Stomach (tissue), 4 donors: ENCODE results near the gene GOLGA6L9.
"Not testable (repeated sequence)": the region's sequence is repeated elsewhere in the genome, so short reads cannot be mapped to it uniquely, and the experiment has no call there.

ENCODE experiments used
- EP300 ChIP-seq: sonication (generic); formaldehyde crosslinking; IDR thresholded peaks from one replicate; pipeline ENCODE4 v1.6.1; 2017; ENCODE audit warnings: antibody characterized with exemption
- TF ChIP-seq, protein P1 (sequence below), 7 experiments: fragments of 450-650 bp in 4 of 7; fragments of 200-600 bp in 3 of 7; sonication (generic) in 3 of 7; IDR thresholded peaks; one replicate each; pipeline ENCODE4 v1.5.1; 2016 to 2019; ENCODE audit warnings: antibody characterized with exemption in 7 of 7, control low read depth in 2 of 7, mild to moderate bottlenecking in 1 of 7

DNA sequence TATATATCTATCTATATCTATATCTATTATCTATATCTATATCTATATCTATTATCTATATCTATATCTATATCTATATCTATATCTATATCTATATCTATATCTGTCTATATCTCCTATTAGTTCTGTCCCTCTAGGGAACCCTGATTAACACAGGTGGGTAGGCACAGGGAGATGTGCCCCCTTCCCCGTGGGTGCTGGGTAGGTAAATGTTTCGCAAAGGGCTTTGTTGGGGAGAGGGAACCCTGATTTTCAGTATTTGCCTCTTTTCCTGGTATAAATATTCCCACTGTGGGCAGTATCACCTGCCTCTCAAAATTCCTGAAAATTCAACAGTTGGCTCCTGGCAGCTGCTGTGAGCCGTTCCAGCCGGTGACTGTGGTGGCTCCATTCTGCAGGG is 27.7 kb downstream of the GOLGA6L9 start:
- TF ChIP-seq, protein P1, sequence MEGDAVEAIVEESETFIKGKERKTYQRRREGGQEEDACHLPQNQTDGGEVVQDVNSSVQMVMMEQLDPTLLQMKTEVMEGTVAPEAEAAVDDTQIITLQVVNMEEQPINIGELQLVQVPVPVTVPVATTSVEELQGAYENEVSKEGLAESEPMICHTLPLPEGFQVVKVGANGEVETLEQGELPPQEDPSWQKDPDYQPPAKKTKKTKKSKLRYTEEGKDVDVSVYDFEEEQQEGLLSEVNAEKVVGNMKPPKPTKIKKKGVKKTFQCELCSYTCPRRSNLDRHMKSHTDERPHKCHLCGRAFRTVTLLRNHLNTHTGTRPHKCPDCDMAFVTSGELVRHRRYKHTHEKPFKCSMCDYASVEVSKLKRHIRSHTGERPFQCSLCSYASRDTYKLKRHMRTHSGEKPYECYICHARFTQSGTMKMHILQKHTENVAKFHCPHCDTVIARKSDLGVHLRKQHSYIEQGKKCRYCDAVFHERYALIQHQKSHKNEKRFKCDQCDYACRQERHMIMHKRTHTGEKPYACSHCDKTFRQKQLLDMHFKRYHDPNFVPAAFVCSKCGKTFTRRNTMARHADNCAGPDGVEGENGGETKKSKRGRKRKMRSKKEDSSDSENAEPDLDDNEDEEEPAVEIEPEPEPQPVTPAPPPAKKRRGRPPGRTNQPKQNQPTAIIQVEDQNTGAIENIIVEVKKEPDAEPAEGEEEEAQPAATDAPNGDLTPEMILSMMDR (IDR thresholded peaks at IDR 0.05) = not testable (repeated sequence)
- TF ChIP-seq EP300 = not testable (repeated sequence)
